ENCODE data around the gene RASGRF2.

Gene RASGRF2

DNA sequence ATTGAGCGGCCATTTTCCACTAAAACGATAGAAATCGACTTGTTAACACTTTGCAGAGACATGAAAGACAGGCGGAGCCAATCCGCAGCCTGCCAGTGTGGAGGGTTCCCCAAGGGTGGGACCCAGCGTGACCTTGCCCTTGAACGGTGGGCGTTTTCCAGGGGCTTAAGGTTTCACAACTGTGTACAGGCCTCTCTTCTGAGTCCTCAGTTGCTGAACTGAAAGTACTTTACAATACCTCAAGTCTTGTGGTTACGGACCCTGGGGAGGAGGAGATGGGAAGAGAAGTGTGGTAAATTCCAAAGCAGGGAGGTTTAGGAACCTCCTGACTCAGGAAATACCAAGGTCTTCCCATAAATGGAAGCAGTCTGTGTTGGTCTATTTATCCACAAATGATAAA is 204.8 kb downstream of the RASGRF2 start:
- ChIA-PET POLR2A (no interaction called here), CTCF (interaction anchor here (1.0 to 2.5 kb wide), 8 partner anchors 11 to 493 kb away, joined by 3 to 10 read pairs (median 4); no protein-coding TSS in a partner anchor)
- TF ChIP-seq, protein P1, sequence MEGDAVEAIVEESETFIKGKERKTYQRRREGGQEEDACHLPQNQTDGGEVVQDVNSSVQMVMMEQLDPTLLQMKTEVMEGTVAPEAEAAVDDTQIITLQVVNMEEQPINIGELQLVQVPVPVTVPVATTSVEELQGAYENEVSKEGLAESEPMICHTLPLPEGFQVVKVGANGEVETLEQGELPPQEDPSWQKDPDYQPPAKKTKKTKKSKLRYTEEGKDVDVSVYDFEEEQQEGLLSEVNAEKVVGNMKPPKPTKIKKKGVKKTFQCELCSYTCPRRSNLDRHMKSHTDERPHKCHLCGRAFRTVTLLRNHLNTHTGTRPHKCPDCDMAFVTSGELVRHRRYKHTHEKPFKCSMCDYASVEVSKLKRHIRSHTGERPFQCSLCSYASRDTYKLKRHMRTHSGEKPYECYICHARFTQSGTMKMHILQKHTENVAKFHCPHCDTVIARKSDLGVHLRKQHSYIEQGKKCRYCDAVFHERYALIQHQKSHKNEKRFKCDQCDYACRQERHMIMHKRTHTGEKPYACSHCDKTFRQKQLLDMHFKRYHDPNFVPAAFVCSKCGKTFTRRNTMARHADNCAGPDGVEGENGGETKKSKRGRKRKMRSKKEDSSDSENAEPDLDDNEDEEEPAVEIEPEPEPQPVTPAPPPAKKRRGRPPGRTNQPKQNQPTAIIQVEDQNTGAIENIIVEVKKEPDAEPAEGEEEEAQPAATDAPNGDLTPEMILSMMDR (IDR thresholded peaks at IDR 0.05; ENCODE audit: insufficient read depth, low read length, missing control alignments): no peak
- no peak for DNase-seq (ENCODE audit: low read depth, low spot score)
- H3K4me3 ChIP-seq (ENCODE audit: low read depth, low read length): no peak overlapping the region

DNA sequence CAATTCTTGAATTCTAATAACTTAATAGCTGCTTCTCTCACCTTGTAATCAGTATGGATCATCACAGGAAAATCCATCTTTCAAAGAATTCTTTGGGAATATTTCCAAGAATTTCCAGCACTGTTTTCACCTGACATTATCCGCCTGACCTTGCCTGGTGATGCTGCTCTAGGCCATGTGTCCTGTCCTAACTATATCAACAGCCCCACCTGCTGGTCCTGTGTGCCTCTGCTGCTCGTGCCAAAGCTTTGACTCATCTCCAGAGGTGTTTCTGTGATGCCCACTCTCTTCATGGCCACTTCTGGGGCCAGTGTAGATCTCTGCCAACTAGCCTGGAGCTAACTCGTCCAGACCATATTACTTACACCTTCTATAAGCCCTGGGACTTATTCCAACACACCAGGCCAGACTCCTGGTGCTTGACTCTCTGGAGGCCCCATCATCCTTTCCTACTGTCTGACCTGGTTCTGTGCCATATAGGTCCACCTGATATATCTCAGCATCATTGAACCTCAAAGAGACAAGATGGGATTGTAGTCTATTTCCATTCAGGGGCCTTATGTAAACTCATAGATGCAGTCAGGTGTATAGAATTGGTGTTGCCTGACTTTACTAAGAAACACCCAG is 205.4 kb downstream of the RASGRF2 start:
- ChIA-PET CTCF (interaction anchor here (1.0 to 2.5 kb wide), 7 partner anchors 11 to 478 kb away, joined by 3 to 10 read pairs (median 5); no protein-coding TSS in a partner anchor), POLR2A (no interaction called here)
- no peak overlapping the region for H3K4me3 ChIP-seq (ENCODE audit: low read depth, low read length)
- no peak for DNase-seq (ENCODE audit: low read depth, low spot score)
- TF ChIP-seq, protein P1 (IDR thresholded peaks at IDR 0.05; ENCODE audit: insufficient read depth, low read length, missing control alignments): peak; percentile 70

DNA sequence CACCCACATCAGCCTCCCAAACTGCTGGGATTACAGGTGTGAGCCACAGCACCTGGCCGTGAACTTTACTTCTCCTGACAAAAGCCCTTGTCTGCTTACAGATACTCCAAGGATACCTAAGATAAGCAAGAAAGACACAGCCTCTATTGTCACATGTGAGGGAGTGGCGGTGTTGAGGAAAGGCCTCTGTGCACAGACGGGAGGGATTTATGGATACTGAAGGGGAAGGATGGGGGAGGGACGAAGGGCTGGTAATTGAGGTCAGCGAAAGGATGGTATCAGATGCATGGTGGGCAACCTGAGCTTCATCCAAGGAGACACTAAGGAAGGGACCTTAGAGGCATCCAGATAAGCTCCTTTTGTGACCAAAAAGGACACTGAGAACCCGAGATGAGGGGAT is 206.3 kb downstream of the RASGRF2 start:
- ChIA-PET POLR2A (no interaction called here), CTCF (interaction anchor here (1.2 to 2.5 kb wide), 3 partner anchors 29 to 478 kb away, joined by 6 to 10 read pairs (median 7); no protein-coding TSS in a partner anchor)
- TF ChIP-seq, protein P1 (IDR thresholded peaks at IDR 0.05; ENCODE audit: insufficient read depth, low read length, missing control alignments): no peak
- no peak overlapping the region for H3K4me3 ChIP-seq (ENCODE audit: low read depth, low read length)
- no peak for DNase-seq (ENCODE audit: low read depth, low spot score)

DNA sequence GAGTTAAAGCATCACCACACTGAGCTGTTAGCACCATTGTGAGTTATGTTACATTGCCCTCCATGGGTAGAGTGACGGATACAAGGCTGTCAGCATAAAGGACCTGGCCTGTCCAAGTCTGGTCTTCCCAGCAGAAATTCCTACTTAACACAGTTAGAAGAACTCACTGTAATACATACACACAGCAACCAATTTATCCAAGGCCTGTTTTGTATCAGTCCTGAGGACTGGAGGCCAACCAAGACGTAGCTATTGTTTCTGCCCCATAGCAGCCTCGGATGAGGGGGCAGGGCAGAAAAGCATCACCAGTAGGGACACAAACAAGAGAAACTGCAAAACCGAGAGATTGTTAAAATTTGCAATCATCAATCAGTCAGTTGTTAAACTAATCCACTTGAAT is 206.9 kb downstream of the RASGRF2 start:
- TF ChIP-seq, protein P1 (IDR thresholded peaks at IDR 0.05; ENCODE audit: insufficient read depth, low read length, missing control alignments): no peak
- H3K4me3 ChIP-seq (ENCODE audit: low read depth, low read length): no peak overlapping the region
- no peak for DNase-seq (ENCODE audit: low read depth, low spot score)
- POLR2A ChIA-PET: no interaction called here
- CTCF ChIA-PET: interaction anchor here (0.9 to 2.5 kb wide), 4 partner anchors 9 to 479 kb away, joined by 3 to 10 read pairs (median 6); no protein-coding TSS in a partner anchor

DNA sequence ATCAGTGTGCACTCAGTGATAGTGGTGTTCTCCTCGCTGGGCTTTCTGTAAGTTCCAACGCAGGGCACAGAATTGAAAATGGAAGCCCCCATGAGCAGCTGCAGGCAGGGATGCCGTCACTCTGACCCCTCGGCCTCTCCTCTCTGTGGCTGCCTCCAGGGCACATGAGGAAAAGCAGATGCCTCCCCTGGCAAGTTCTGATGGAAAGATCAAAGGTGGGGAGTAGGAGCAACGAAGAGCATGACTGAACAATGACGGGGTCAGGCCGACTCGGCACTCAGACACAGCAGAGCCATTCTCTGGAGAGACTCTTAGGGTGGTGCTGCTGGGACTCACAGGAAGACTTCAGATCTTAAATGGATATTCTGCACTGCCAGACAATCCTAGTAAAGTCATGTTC is 207.4 kb downstream of the RASGRF2 start:
- ChIA-PET CTCF (interaction anchor here (0.9 to 2.5 kb wide), 3 partner anchors 8 to 479 kb away, joined by 3 to 10 read pairs (median 6); no protein-coding TSS in a partner anchor), POLR2A (no interaction called here)
- TF ChIP-seq, protein P1 (IDR thresholded peaks at IDR 0.05; ENCODE audit: insufficient read depth, low read length, missing control alignments): no peak
- no peak overlapping the region for H3K4me3 ChIP-seq (ENCODE audit: low read depth, low read length)
- DNase-seq (ENCODE audit: low read depth, low spot score): no peak

DNA sequence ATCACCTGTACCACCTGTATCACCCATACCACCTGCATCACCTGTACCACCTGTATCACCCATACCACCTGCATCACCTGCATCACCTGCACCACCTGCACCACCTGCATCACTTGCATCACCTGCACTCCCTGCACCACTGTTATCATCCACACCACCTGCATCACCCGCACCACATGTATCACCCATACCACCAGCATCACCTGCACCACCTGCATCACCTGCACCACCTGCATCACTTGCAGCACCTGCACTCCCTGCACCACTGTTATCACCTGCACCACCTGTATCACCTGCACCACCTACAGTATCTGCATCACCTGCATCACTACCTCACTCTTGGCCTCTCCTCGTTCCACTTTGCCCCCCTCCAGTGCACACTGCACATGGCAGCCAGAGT is 209.8 kb downstream of the RASGRF2 start:
- no peak for DNase-seq (ENCODE audit: low read depth, low spot score)
- H3K4me3 ChIP-seq (ENCODE audit: low read depth, low read length): no peak overlapping the region
- ChIA-PET POLR2A (no interaction called here), CTCF (interaction anchor here (0.7 kb wide), 1 partner anchor 25 kb away, joined by 3 read pairs; no protein-coding TSS in a partner anchor)
- TF ChIP-seq, protein P1 (IDR thresholded peaks at IDR 0.05; ENCODE audit: insufficient read depth, low read length, missing control alignments): no peak

All from AG04449 (cell line).